Mucosa of descending colon (tissue), 3 donors: ENCODE results near the gene SDK2. TPM values are rescaled to one million over a fixed set of nuclear protein-coding genes. Genes with fewer than 3 reads are reported as not detected.

Experiments used
- ATAC-seq: fragments of 200-7000 bp; cut with Tn5 transposase; one replicate; pipeline ENCODE4 v1.9.1; 2020; ENCODE audit warnings: mild to moderate bottlenecking, moderate library complexity
- DNase-seq, 3 donors: peaks; one replicate each; pipeline ENCODE4 v3.0.0-alpha.2; 2020
- H3K36me3 ChIP-seq: fragments of 200-600 bp; one replicate; pipeline ENCODE4 v1.8.0; 2021; ENCODE audit warnings: low read depth, mild to moderate bottlenecking
- H3K4me1 ChIP-seq: fragments of 200-600 bp; one replicate; pipeline ENCODE4 v1.8.0; 2021; ENCODE audit warnings: low read depth, mild to moderate bottlenecking
- H3K4me3 ChIP-seq: fragments of 200-600 bp; one replicate; pipeline ENCODE4 v1.8.0; 2021; ENCODE audit warnings: mild to moderate bottlenecking
- H3K9me3 ChIP-seq: fragments of 200-600 bp; one replicate; pipeline ENCODE4 v1.8.0; 2021; ENCODE audit warnings: mild to moderate bottlenecking
- intact Hi-C, 2 donors: fragments of 100-400 bp; cut with DNase I in 1 of 2; cut with micrococcal nuclease in 1 of 2; formaldehyde crosslinking; loops; one replicate each; pipeline versions ENCODE4 v1.11.0 to v1.11.1; 2022; cut with DNase I, micrococcal nuclease
- total RNA-seq, 3 donors: library from RNA; stranded (reverse); fragmentation: NEBNext Ultra II Directional in 2 of 3; extraction: Animal tissue kit (Norgen Biotek cat#: 25700) in 2 of 3; gene quantifications; one replicate each; pipeline versions ENCODE4 v1.2.1 to v1.2.4, GENCODE V29; 2021 to 2023
- TF ChIP-seq, protein P1 (sequence below): fragments of 200-600 bp; IDR thresholded peaks from one replicate; pipeline ENCODE4 v1.8.0; 2022; ENCODE audit warnings: antibody characterized with exemption, mild to moderate bottlenecking
- donor health status: DM: no; HTN: no; CAD: no; lungs with moderate emphysema.
- donor health status: DM: no; HTN: no; CAD: no.
- donor health status: DM: no; HTN: yes; CAD: no.

The SDK2 gene
- total RNA-seq, 3 donors from 2014 or later, result 1.2 to 1.6 (median 1.3) TPM

DNA sequence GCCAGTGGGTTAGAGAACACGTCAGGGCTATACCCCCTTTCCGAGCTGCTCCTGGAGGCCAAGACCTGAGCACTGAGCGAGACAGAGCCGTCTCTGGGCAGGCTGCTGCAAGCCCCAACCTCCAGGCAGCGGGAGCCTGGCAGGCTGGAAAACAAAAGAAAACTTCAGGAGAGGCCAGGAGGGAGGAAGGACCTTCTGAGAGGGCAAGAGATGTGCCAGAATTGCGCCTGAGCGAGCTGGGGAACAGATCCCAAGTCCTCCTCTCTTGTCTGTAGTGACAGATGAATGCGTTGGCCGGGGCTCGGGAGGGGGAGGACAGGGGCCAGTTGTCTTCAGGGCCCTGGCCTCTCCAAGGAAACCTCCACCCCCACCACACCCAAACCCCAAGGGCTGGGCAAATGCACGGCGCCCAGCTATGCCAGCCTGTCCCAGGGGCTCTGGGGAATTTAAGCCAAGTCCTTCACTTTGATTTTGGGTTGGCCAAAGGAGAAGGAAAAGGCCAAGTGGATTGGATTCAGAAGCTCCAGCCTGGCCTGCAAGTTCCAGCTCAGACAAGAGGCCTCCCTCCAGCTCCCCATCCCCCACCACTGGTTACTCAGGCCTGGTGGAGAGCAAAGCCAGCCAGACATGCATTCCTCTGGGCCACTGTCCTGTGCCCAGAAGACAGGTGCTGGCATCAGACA, 18.1 kb downstream of the SDK2 start:
- TF ChIP-seq, protein P1, sequence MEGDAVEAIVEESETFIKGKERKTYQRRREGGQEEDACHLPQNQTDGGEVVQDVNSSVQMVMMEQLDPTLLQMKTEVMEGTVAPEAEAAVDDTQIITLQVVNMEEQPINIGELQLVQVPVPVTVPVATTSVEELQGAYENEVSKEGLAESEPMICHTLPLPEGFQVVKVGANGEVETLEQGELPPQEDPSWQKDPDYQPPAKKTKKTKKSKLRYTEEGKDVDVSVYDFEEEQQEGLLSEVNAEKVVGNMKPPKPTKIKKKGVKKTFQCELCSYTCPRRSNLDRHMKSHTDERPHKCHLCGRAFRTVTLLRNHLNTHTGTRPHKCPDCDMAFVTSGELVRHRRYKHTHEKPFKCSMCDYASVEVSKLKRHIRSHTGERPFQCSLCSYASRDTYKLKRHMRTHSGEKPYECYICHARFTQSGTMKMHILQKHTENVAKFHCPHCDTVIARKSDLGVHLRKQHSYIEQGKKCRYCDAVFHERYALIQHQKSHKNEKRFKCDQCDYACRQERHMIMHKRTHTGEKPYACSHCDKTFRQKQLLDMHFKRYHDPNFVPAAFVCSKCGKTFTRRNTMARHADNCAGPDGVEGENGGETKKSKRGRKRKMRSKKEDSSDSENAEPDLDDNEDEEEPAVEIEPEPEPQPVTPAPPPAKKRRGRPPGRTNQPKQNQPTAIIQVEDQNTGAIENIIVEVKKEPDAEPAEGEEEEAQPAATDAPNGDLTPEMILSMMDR, result no peak
- H3K4me1 ChIP-seq, result no peaks in the 10 kb centered on the region
- no peak for DNase-seq
- H3K4me3 ChIP-seq, result no peak overlapping the region
- intact Hi-C loops, result no loop called here
- H3K9me3 ChIP-seq, result no peaks in the 10 kb centered on the region
- no peak for ATAC-seq
- no peaks in the 10 kb centered on the region for H3K36me3 ChIP-seq

GRCh38 chr17:73625006-73625405, 19.2 kb downstream of the SDK2 start:
- TF ChIP-seq, protein P1, result no peak
- intact Hi-C loops, result no loop called here
- no peak for ATAC-seq
- no peaks in the 10 kb centered on the region for H3K9me3 ChIP-seq
- no peak for DNase-seq
- no peak overlapping the region for H3K4me3 ChIP-seq
- no peaks in the 10 kb centered on the region for H3K36me3 ChIP-seq
- no peaks in the 10 kb centered on the region for H3K4me1 ChIP-seq

DNA sequence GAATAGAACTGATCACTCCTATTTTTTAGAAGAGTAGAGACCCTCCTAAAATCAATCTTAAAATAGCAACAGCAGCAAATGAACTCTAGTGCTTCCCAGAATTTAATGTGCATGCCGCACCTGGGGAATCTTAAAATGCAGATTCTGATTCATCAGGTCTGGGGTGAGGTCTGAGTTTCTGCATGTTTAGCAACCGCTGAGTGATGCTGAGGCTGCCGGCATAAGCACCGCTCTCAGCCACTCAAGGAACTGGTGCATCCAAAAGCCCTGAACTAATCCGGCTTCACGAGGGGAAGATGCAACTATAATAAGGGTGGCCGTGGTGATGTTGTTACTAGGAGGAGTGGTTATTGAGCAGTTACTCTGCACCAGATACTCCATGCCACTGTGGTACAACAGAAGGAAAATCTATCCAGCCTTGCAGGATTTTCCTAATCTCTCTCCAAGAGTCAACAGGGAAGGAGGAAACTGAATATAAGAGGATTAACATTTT, 19.7 kb downstream of the SDK2 start:
- intact Hi-C loops, result no loop called here
- Histone ChIP-seq H3K36me3 (no peaks in the 10 kb centered on the region), H3K9me3 (no peaks in the 10 kb centered on the region), H3K4me1 (no peaks in the 10 kb centered on the region), H3K4me3 (no peak overlapping the region)
- ATAC-seq (no peak), DNase-seq (peak in 1 of 3 donors; percentile 4)
- TF ChIP-seq, protein P1, result no peak

DNA sequence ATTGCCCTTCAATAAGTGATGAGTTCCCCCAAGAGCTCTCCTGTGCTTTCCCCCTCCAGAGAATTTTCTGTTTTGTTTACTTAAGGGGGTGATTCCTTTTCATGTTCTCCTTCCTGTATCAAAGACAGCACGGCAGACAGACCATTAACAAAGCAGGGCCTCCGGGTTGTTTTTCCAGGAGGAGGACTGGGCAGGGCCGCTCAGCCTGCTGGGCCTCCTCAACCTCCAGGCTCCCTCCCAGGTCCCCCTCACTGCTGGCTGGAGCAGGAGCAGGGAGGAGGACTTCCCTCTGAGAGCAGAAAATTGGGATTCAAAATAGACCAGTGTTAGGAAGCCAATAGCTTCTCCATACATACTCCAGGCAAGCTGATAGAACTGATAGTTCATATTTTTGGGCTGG, 20.4 kb downstream of the SDK2 start:
- DNase-seq, result no peak
- Histone ChIP-seq H3K4me1 (no peaks in the 10 kb centered on the region), H3K4me3 (no peak overlapping the region), H3K9me3 (no peaks in the 10 kb centered on the region), H3K36me3 (no peaks in the 10 kb centered on the region)
- ATAC-seq, result no peak
- intact Hi-C loops, result no loop called here
- TF ChIP-seq, protein P1, result no peak

DNA sequence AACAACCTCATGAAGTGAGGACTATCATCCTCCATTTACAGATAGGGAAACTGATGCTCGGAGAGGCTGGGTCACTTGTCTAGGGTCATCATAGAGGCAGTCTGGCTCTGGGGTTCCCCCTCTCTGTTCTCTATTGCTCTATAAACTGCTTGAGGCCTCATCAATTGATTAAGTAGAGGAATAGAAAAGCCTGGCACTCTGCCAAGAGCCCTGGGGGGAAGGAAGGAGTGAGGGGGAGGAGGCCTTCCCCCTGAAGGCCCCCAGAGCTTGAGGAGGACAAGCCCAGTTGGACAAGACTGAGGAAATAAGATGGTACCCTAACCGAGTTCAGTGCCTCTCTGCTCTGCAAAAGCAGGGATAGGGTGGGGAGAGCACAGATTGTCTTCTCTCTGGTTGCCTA, 21.0 kb downstream of the SDK2 start:
- no peaks in the 10 kb centered on the region for H3K36me3 ChIP-seq
- no peaks in the 10 kb centered on the region for H3K9me3 ChIP-seq
- TF ChIP-seq, protein P1, result no peak
- ATAC-seq, result no peak
- no peaks in the 10 kb centered on the region for H3K4me1 ChIP-seq
- DNase-seq, result no peak
- H3K4me3 ChIP-seq, result no peak overlapping the region
- intact Hi-C loops, result no loop called here
